H1 (cell line): ENCODE data around the gene HIVEP2. TPM values are rescaled to one million over a fixed set of nuclear protein-coding genes. Genes with fewer than 3 reads are reported as not detected.

ENCODE experiments used
- CTCF ChIA-PET: fragments of 300-600 bp; sonication (Branson Sonifier 250); formaldehyde crosslinking; loops from one replicate; lab custom pipeline; 2021; ENCODE audit not compliant: partially characterized antibody; lab: Charles Lee
- POLR2A ChIA-PET: fragments of 300-600 bp; sonication (Branson Sonifier 250); formaldehyde crosslinking; loops from one replicate; lab custom pipeline; 2021; ENCODE audit warnings: inconsistent platforms; ENCODE audit not compliant: partially characterized antibody; lab: Charles Lee
- DNase-seq, 2 experiments: peaks; one replicate each; pipeline versions ENCODE4 v3.0.0 to v3.0.0-alpha.2; 2010 to 2022; ENCODE audit warnings: low spot score in 2 of 2, low read depth in 1 of 2, mixed read lengths in 1 of 2
- FAIRE-seq: peaks from 2 replicates; lab custom pipeline; 2011; peaks lifted over from hg19 to GRCh38; lab: Jason Lieb, UNC
- H2AFZ ChIP-seq: 2 replicates; pipeline ENCODE4 v1.8.1; 2012; ENCODE audit warnings: low read length, inconsistent platforms
- H2AK5ac ChIP-seq: 2 replicates; pipeline ENCODE4 v1.6.1; 2013; ENCODE audit warnings: low read depth, low read length
- H2BK120ac ChIP-seq: replicated peaks from 2 replicates; pipeline ENCODE3; 2013; ENCODE audit warnings: low read depth, low read length, inconsistent platforms
- H2BK12ac ChIP-seq: 2 replicates; pipeline ENCODE4 v1.6.1; 2013; ENCODE audit warnings: low read depth, low read length
- H2BK15ac ChIP-seq: 2 replicates; pipeline ENCODE4 v1.6.1; 2013; ENCODE audit warnings: low read length
- H2BK20ac ChIP-seq: 2 replicates; pipeline ENCODE4 v1.6.1; 2013; ENCODE audit warnings: low read length
- H2BK5ac ChIP-seq: 2 replicates; pipeline ENCODE4 v1.6.1; 2013; ENCODE audit warnings: low read depth, low read length
- H3K14ac ChIP-seq: 2 replicates; pipeline ENCODE4 v1.6.1; 2013; ENCODE audit warnings: inconsistent platforms; ENCODE audit not compliant: insufficient read length
- H3K18ac ChIP-seq: 2 replicates; pipeline ENCODE4 v1.6.1; 2013; ENCODE audit warnings: low read length; ENCODE audit errors: extremely low read depth
- H3K23ac ChIP-seq: 2 replicates; pipeline ENCODE4 v1.6.1; 2013; ENCODE audit warnings: inconsistent platforms; ENCODE audit not compliant: insufficient read length
- H3K23me2 ChIP-seq: 2 replicates; pipeline ENCODE4 v1.6.1; 2013; ENCODE audit warnings: low read depth, low read length
- H3K27ac ChIP-seq: 2 replicates; pipeline ENCODE4 v1.6.1; 2011; ENCODE audit warnings: low read depth, low read length, inconsistent platforms
- H3K27me3 ChIP-seq, 4 experiments: replicated peaks in 1 of 4; 1 replicate in 1 of 4; 2 replicates in 3 of 4; pipeline versions ENCODE4 v1.6.1 to v1.8.1; 2011 to 2013; ENCODE audit warnings: low read length in 3 of 4, mild to moderate bottlenecking in 3 of 4, inconsistent platforms in 2 of 4, mixed read lengths in 2 of 4, moderate library complexity in 1 of 4; ENCODE audit not compliant: control insufficient read depth in 3 of 4, insufficient read depth in 3 of 4; ENCODE audit errors: extremely low read depth in 1 of 4
- H3K36me3 ChIP-seq, 4 experiments: 2 replicates each; pipeline versions ENCODE4 v1.6.1 to v1.8.1; 2011 to 2013; ENCODE audit warnings: mild to moderate bottlenecking in 4 of 4, low read length in 3 of 4, moderate library complexity in 2 of 4, control low read depth in 1 of 4, inconsistent platforms in 1 of 4; ENCODE audit not compliant: insufficient read depth in 4 of 4, control insufficient read depth in 2 of 4
- H3K4ac ChIP-seq: replicated peaks from 2 replicates; pipeline ENCODE3; 2013; ENCODE audit warnings: low read length, low read depth, mixed read lengths, inconsistent platforms; ENCODE audit not compliant: insufficient read length
- H3K4me1 ChIP-seq, 4 experiments: replicated peaks in 1 of 4; 1 replicate in 1 of 4; 2 replicates in 3 of 4; pipeline versions ENCODE4 v1.6.1 to v1.8.1; 2011 to 2013; ENCODE audit warnings: low read length in 3 of 4, inconsistent platforms in 2 of 4, mixed read lengths in 1 of 4; ENCODE audit not compliant: insufficient read depth in 4 of 4, control insufficient read depth in 3 of 4
- H3K4me2 ChIP-seq, 2 experiments: 2 replicates each; pipeline versions ENCODE4 v1.6.1 to v1.8.1; 2011 to 2013; ENCODE audit warnings: low read depth in 2 of 2, low read length in 2 of 2, control low read depth in 1 of 2, inconsistent platforms in 1 of 2, mild to moderate bottlenecking in 1 of 2; ENCODE audit not compliant: insufficient read depth in 1 of 2
- H3K4me3 ChIP-seq, 4 experiments: fragments of 200-600, 300-600 bp in 1 of 4; sonication (generic), shearing (Covaris generic), sonication (Bioruptor Twin) in 1 of 4; 2 replicates each; pipeline versions ENCODE4 v1.5.1 to v1.8.1; 2011 to 2016; ENCODE audit warnings: low read length in 4 of 4, low read depth in 3 of 4, control low read depth in 2 of 4, inconsistent platforms in 2 of 4, mild to moderate bottlenecking in 2 of 4, mixed read lengths in 1 of 4, moderate library complexity in 1 of 4; ENCODE audit not compliant: insufficient read depth in 2 of 4; ENCODE audit errors: extremely low read depth in 1 of 4
- H3K56ac ChIP-seq: replicated peaks from 2 replicates; pipeline ENCODE3; 2013; ENCODE audit warnings: low read depth, mild to moderate bottlenecking, mixed read lengths, low read length, inconsistent platforms; ENCODE audit not compliant: insufficient read length
- H3K79me1 ChIP-seq: 2 replicates; pipeline ENCODE4 v1.6.1; 2013; ENCODE audit warnings: low read depth, low read length, control low read depth
- H3K79me2 ChIP-seq, 2 experiments: 2 replicates each; pipeline versions ENCODE4 v1.6.1 to v1.8.1; 2012 to 2013; ENCODE audit warnings: low read length in 2 of 2, mild to moderate bottlenecking in 2 of 2, inconsistent platforms in 1 of 2; ENCODE audit not compliant: insufficient read depth in 2 of 2, control insufficient read depth in 1 of 2
- H3K9ac ChIP-seq, 4 experiments: replicated peaks in 1 of 4; 1 replicate in 1 of 4; 2 replicates in 3 of 4; pipeline versions ENCODE4 v1.6.1 to v1.8.1; 2011 to 2013; ENCODE audit warnings: low read depth in 3 of 4, low read length in 3 of 4, control low read depth in 2 of 4, mild to moderate bottlenecking in 2 of 4, moderate library complexity in 2 of 4, inconsistent platforms in 1 of 4; ENCODE audit errors: extremely low read depth in 1 of 4
- H3K9me3 ChIP-seq, 2 experiments: 2 replicates each; pipeline versions ENCODE4 v1.6.1 to v1.8.1; 2012 to 2013; ENCODE audit warnings: mild to moderate bottlenecking in 2 of 2, moderate library complexity in 2 of 2, control low read depth in 1 of 2, inconsistent platforms in 1 of 2, low read depth in 1 of 2, low read length in 1 of 2, mixed read lengths in 1 of 2; ENCODE audit not compliant: insufficient read depth in 2 of 2
- H4K20me1 ChIP-seq, 2 experiments: replicated peaks in 1 of 2; 2 replicates each; pipeline versions ENCODE3 to v1.8.1; 2011 to 2013; ENCODE audit warnings: inconsistent platforms in 2 of 2, low read length in 2 of 2, mild to moderate bottlenecking in 1 of 2; ENCODE audit not compliant: insufficient read depth in 2 of 2, control insufficient read depth in 1 of 2
- H4K5ac ChIP-seq: 2 replicates; pipeline ENCODE4 v1.6.1; 2013; ENCODE audit warnings: low read length, low read depth, mixed read lengths, inconsistent platforms; ENCODE audit not compliant: insufficient read length
- H4K8ac ChIP-seq: 2 replicates; pipeline ENCODE4 v1.8.0; 2013; ENCODE audit warnings: mild to moderate bottlenecking, moderate library complexity, low read length, inconsistent platforms; ENCODE audit not compliant: insufficient read depth; ENCODE audit errors: extremely low read depth
- H4K91ac ChIP-seq: replicated peaks from 2 replicates; pipeline ENCODE3; 2013; ENCODE audit warnings: low read length, mixed read lengths, inconsistent platforms; ENCODE audit not compliant: insufficient read length
- ATF2 ChIP-seq: IDR thresholded peaks from 2 replicates; pipeline ENCODE4 v1.6.1; 2012; ENCODE audit warnings: low read length, inconsistent platforms
- CEBPB ChIP-seq: IDR thresholded peaks from 2 replicates; pipeline ENCODE4 v1.6.1; 2012; ENCODE audit warnings: low read depth, low read length
- KDM1A ChIP-seq: fragments of 200-600, 300-600 bp; sonication (generic); IDR thresholded peaks from 2 replicates; pipeline ENCODE4 v1.7.1; 2016; ENCODE audit warnings: mild to moderate bottlenecking, low read length, borderline replicate concordance
- KDM5A ChIP-seq: fragments of 200-600 bp; IDR thresholded peaks from 2 replicates; pipeline ENCODE4 v1.7.1; 2012; ENCODE audit warnings: mild to moderate bottlenecking, low read length, inconsistent platforms, mixed read lengths
- MAFK ChIP-seq: IDR thresholded peaks from 2 replicates; pipeline ENCODE4 v1.6.1; 2012; ENCODE audit warnings: low read depth, mild to moderate bottlenecking, improper control_type of control experiment, low read length
- POLR2A ChIP-seq, 2 experiments: IDR thresholded peaks; 1 replicate in 1 of 2; 2 replicates in 1 of 2; pipeline ENCODE4 v1.6.1; 2011; ENCODE audit warnings: low read depth in 2 of 2, low read length in 2 of 2, mild to moderate bottlenecking in 2 of 2; ENCODE audit errors: control extremely low read depth in 1 of 2
- RAD21 ChIP-seq, 2 experiments: IDR thresholded peaks in 1 of 2; conservative IDR thresholded peaks in 1 of 2; 2 replicates each; pipeline ENCODE4 v1.6.1; 2011; ENCODE audit warnings: low read depth in 2 of 2, low read length in 2 of 2, improper control_type of control experiment in 1 of 2, inconsistent platforms in 1 of 2, mild to moderate bottlenecking in 1 of 2, moderate library complexity in 1 of 2
- RNF2 ChIP-seq: fragments of 200-900, 300-1000 bp; sonication (generic); IDR thresholded peaks from 2 replicates; pipeline ENCODE4 v1.7.1; 2016; ENCODE audit warnings: borderline replicate concordance, low read depth, mild to moderate bottlenecking, antibody characterized with exemption, low read length; ENCODE audit not compliant: poor library complexity, severe bottlenecking; ENCODE audit errors: missing control alignments
- RXRA ChIP-seq: IDR thresholded peaks from 2 replicates; pipeline ENCODE4 v1.6.1; 2011; ENCODE audit warnings: low read depth, mild to moderate bottlenecking, low read length, moderate library complexity; ENCODE audit not compliant: insufficient read depth
- TAF7 ChIP-seq: optimal IDR thresholded peaks from 2 replicates; pipeline ENCODE3; 2011; ENCODE audit warnings: low read depth, mild to moderate bottlenecking, inconsistent platforms, low read length, moderate library complexity, borderline replicate concordance
- TCF12 ChIP-seq: IDR thresholded peaks from 2 replicates; pipeline ENCODE4 v1.6.1; 2011; ENCODE audit warnings: low read depth, mild to moderate bottlenecking, low read length
- ZNF274 ChIP-seq: IDR thresholded peaks from 2 replicates; pipeline ENCODE4 v1.7.0; 2012; ENCODE audit warnings: low read length, borderline replicate concordance; ENCODE audit errors: extremely low read depth
- WGBS, 2 experiments: shearing (Covaris generic) in 1 of 2; methylation state at CpG; one replicate each; pipeline versions ENCODE4 v1.1.6 to v1.1.7; 2013 to 2015; ENCODE audit warnings: low lambda C conversion rate in 2 of 2, mixed read lengths in 2 of 2, inconsistent platforms in 1 of 2, low coverage in 1 of 2, missing lambda C conversion rate in 1 of 2; ENCODE audit not compliant: insufficient replicate concordance in 2 of 2, insufficient coverage in 1 of 2, insufficient read length in 1 of 2; ENCODE audit errors: extremely low coverage in 1 of 2, missing lambda C conversion rate in 1 of 2; 5-methylcytosine and 5-hydroxymethylcytosine counted together
- polyA plus RNA-seq, 7 experiments: library from polyadenylated mRNA; depleted of rRNA in 3 of 7; stranded (reverse) in 5 of 7; unstranded in 2 of 7; fragments of >200 nt in 5 of 7; fragments of 200-250 nt in 2 of 7; gene quantifications; 1 replicate in 5 of 7; 2 replicates in 1 of 7; 4 replicates in 1 of 7; pipeline versions ENCODE4 v1.2.1 to v1.2.3, GENCODE V29; 2011 to 2013; ENCODE audit warnings: missing spikeins in 2 of 7, mixed read lengths in 2 of 7
- total RNA-seq: library from RNA; stranded (reverse); fragmentation: NEBNext Ultra II Directional; extraction: Animal tissue kit (Norgen Biotek cat#: 25700); gene quantifications from 2 replicates; pipeline ENCODE4 v1.2.1, GENCODE V29; 2021

The HIVEP2 gene
- total and polyA plus RNA-seq, 2 of the 8 experiments (the other 6 are each of a cell fraction or from before 2014, with no cell fraction given) = 2.2 to 6.1 TPM

GRCh38 chr6:142984386-142984785 lies 39.4 kb upstream of the HIVEP2 start:
- no peak overlapping the region for H3K18ac ChIP-seq
- no peak for FAIRE-seq
- H2BK15ac ChIP-seq = no peak overlapping the region
- no peak overlapping the region for H2AK5ac ChIP-seq
- no peak overlapping the region for H3K4me3 ChIP-seq
- DNase-seq = no peak
- H3K23me2 ChIP-seq = no peaks in the 10 kb centered on the region
- no peak overlapping the region for H3K14ac ChIP-seq
- no peak overlapping the region for H2AFZ ChIP-seq
- no peak overlapping the region for H2BK5ac ChIP-seq
- no peaks in the 10 kb centered on the region for H3K4me1 ChIP-seq
- peaks cover 3 to 4% of the 10 kb centered on the region in 2 experiments; a peak in 2 of 4 replicates for H3K9me3 ChIP-seq
- H3K27me3 ChIP-seq = no peaks in the 10 kb centered on the region
- no peaks in the 10 kb centered on the region for H3K36me3 ChIP-seq
- H3K4ac ChIP-seq = no peak overlapping the region
- H2BK20ac ChIP-seq = no peak overlapping the region
- no peaks in the 10 kb centered on the region for H3K79me2 ChIP-seq
- WGBS, 2 experiments = 86% methylated on average over 3 of the region's 3 CpGs; no CpG with 5 or more reads in 1 of the 2 experiments
- ChIA-PET CTCF (interaction anchor here (0.5 to 1.4 kb wide), 2 partner anchors 11 to 490 kb away, joined by 3 read pairs; no protein-coding TSS in a partner anchor), POLR2A (no interaction called here)
- no peak overlapping the region for H2BK12ac ChIP-seq
- no peaks in the 10 kb centered on the region for H3K79me1 ChIP-seq
- no peak overlapping the region for H3K23ac ChIP-seq
- no peak overlapping the region for H4K5ac ChIP-seq
- H3K27ac ChIP-seq = no peak overlapping the region
- no peak overlapping the region for H4K91ac ChIP-seq
- H3K4me2 ChIP-seq = no peak overlapping the region
- H4K20me1 ChIP-seq = no peaks in the 10 kb centered on the region
- no peak overlapping the region for H4K8ac ChIP-seq
- no peak overlapping the region for H3K9ac ChIP-seq
- H2BK120ac ChIP-seq = no peak overlapping the region
- no peak overlapping the region for H3K56ac ChIP-seq
- TF ChIP-seq RNF2 (no peak), ZNF274 (no peak), RAD21 (IDR thresholded peaks at IDR 0.05 in 1 of 2, conservative IDR thresholded peaks at IDR 0.05 in 1 of 2; ENCODE audit: low read depth in 2 of 2, low read length in 2 of 2) (no peak), RXRA (no peak), TCF12 (no peak), TAF7 (no peak), CEBPB (no peak), MAFK (no peak), KDM5A (no peak), POLR2A (IDR thresholded peaks at IDR 0.05; ENCODE audit: control extremely low read depth in 1 of 2, low read depth in 2 of 2, low read length in 2 of 2) (no peak), ATF2 (no peak), KDM1A (no peak)
